ENCODE data around the gene TEX30. TPM values are rescaled to one million over a fixed set of nuclear protein-coding genes. Genes with fewer than 3 reads are reported as not detected.

Gene TEX30
- total RNA-seq (4.9 and 5.2 TPM in 2 replicates), polyA plus RNA-seq (10.8 and 13.5 TPM in 2 replicates)

DNA sequence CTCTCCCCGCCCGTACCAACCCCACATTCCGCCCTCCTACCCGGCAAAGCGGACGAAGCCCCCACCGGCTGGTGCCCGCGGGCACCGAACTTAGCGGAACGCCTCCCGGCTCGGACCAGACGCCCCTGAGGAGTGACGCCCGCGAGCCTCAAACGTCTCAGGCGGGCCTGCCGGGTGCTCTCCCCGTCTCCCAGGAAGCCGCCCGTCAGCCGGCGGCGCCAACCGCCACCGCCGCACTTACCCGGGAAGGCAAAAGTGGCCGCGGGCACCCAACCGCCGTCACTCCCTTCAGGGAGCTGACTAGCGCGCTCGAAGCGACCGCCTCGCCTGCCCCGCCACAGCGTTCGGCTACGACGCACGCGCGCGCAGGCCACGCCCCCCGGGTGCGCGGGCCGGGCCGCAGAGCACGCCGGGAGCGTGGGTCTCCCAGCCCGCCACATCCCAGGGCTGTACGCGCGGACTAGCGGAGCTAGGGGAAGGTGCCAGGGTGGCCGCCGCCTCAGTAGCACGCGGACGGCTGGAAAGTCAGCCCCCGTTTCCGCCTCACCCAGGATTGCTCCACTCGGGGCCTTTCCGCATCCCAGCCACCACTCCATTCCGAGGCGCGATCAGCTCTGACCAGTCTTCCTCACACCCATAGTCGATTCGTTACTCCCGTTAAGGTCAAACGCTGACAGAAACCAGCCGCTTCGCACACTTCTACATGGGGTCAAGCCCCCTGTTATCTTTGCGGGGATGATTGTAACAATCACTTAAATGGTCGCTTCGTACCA lies at the start of gene TEX30:
Gene TEX30 (minus strand): TSS at position 346 of the 773 bp plus-strand sequence. CDS start 3,760 bp downstream, outside the sequence.
- Histone ChIP-seq H3K4me3 (peak within 1 kb of the TSS; percentile 48), H3K9me3 (ENCODE audit: low read depth) (no peaks in the 10 kb centered on the region), H3K27me3 (peaks cover 4% of the 10 kb centered on the region), H3K36me3 (no peaks in the 10 kb centered on the region), H3K27ac (peak within 1 kb of the TSS; percentile 1), H3K4me1 (ENCODE audit: low read depth) (no peaks in the 10 kb centered on the region)
- TF ChIP-seq, protein P1, sequence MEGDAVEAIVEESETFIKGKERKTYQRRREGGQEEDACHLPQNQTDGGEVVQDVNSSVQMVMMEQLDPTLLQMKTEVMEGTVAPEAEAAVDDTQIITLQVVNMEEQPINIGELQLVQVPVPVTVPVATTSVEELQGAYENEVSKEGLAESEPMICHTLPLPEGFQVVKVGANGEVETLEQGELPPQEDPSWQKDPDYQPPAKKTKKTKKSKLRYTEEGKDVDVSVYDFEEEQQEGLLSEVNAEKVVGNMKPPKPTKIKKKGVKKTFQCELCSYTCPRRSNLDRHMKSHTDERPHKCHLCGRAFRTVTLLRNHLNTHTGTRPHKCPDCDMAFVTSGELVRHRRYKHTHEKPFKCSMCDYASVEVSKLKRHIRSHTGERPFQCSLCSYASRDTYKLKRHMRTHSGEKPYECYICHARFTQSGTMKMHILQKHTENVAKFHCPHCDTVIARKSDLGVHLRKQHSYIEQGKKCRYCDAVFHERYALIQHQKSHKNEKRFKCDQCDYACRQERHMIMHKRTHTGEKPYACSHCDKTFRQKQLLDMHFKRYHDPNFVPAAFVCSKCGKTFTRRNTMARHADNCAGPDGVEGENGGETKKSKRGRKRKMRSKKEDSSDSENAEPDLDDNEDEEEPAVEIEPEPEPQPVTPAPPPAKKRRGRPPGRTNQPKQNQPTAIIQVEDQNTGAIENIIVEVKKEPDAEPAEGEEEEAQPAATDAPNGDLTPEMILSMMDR (IDR thresholded peaks at IDR 0.05; ENCODE audit: low read depth, low read length): no peak
- DNase-seq (ENCODE audit: low read depth in 1 of 2, low spot score in 1 of 2): peak; percentile 84 to 91

- Histone ChIP-seq H3K9me3 (ENCODE audit: low read depth) (no peaks in the 10 kb centered on the region), H3K4me1 (ENCODE audit: low read depth) (peaks cover 9% of the 10 kb centered on the region), H3K27me3 (no peaks in the 10 kb centered on the region), H3K27ac (no peak overlapping the region), H3K4me3 (no peak overlapping the region), H3K36me3 (peaks cover 23% of the 10 kb centered on the region)
- DNase-seq (ENCODE audit: low read depth in 1 of 2, low spot score in 1 of 2): no peak
- TF ChIP-seq, protein P1 (IDR thresholded peaks at IDR 0.05; ENCODE audit: low read depth, low read length): no peak
Measured at GRCh38 chr13:102817907-102818306, 44.3 kb upstream of the TEX30 start.

DNA sequence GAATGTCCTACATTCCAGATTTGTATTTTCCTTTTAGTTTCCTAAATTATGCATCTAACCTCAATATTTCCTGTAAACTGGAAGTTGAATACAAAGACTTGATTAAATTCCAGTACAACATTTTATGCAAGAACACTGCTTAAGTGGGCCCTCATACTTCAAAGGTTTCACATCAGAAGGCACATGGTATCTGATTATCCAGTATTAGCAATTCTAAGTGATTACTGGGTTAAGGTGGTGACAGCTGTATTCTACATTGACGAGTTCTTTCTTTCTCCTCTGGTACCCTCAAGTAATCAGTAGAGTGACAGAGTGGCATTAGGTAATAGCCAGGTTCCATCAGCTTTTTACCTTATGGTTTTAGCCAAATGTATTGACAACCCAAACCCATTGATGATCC lies 43.7 kb upstream of the TEX30 start:
- Histone ChIP-seq H3K36me3 (peaks cover 17% of the 10 kb centered on the region), H3K9me3 (ENCODE audit: low read depth) (no peaks in the 10 kb centered on the region), H3K27me3 (no peaks in the 10 kb centered on the region), H3K4me1 (ENCODE audit: low read depth) (peaks cover 9% of the 10 kb centered on the region), H3K4me3 (no peak overlapping the region), H3K27ac (no peak overlapping the region)
- TF ChIP-seq, protein P1 (IDR thresholded peaks at IDR 0.05; ENCODE audit: low read depth, low read length): no peak
- no peak for DNase-seq (ENCODE audit: low read depth in 1 of 2, low spot score in 1 of 2)

GRCh38 chr13:102816708-102817107 lies 43.1 kb upstream of the TEX30 start:
- no peaks in the 10 kb centered on the region for H3K9me3 ChIP-seq (ENCODE audit: low read depth)
- peaks cover 9% of the 10 kb centered on the region for H3K4me1 ChIP-seq (ENCODE audit: low read depth)
- H3K4me3 ChIP-seq: no peak overlapping the region
- no peak for DNase-seq (ENCODE audit: low read depth in 1 of 2, low spot score in 1 of 2)
- peaks cover 12% of the 10 kb centered on the region for H3K36me3 ChIP-seq
- TF ChIP-seq, protein P1 (IDR thresholded peaks at IDR 0.05; ENCODE audit: low read depth, low read length): no peak
- H3K27me3 ChIP-seq: no peaks in the 10 kb centered on the region
- H3K27ac ChIP-seq: no peak overlapping the region

GRCh38 chr13:102815788-102816187 lies 42.2 kb upstream of the TEX30 start:
- Histone ChIP-seq H3K9me3 (ENCODE audit: low read depth) (no peaks in the 10 kb centered on the region), H3K27me3 (no peaks in the 10 kb centered on the region), H3K4me1 (ENCODE audit: low read depth) (peaks cover 9% of the 10 kb centered on the region), H3K27ac (no peak overlapping the region), H3K36me3 (peaks cover 4% of the 10 kb centered on the region), H3K4me3 (no peak overlapping the region)
- no peak for DNase-seq (ENCODE audit: low read depth in 1 of 2, low spot score in 1 of 2)
- TF ChIP-seq, protein P1 (IDR thresholded peaks at IDR 0.05; ENCODE audit: low read depth, low read length): no peak

Data from cardiac muscle cell (in vitro differentiated cells and primary cell).